PFSK-1 (cell line): ENCODE results near the gene B3GNT8.

ENCODE experiments used
- FOXP2 ChIP-seq: optimal IDR thresholded peaks from 2 replicates; pipeline ENCODE3; 2011; ENCODE audit warnings: borderline replicate concordance, control low read depth, inconsistent platforms; ENCODE audit not compliant: insufficient read depth; ENCODE audit errors: extremely low read length, extremely low read depth
- POLR2AphosphoS5 ChIP-seq: IDR thresholded peaks from 2 replicates; pipeline ENCODE4 v1.6.1; 2012; ENCODE audit warnings: low read depth, mild to moderate bottlenecking, control low read depth, low read length, moderate library complexity
- REST ChIP-seq, 2 experiments: IDR thresholded peaks; 2 replicates each; pipeline versions ENCODE4 v1.6.1 to v1.8.0; 2011 to 2012; ENCODE audit warnings: low read depth in 2 of 2, low read length in 2 of 2, control low read depth in 1 of 2, inconsistent platforms in 1 of 2, mild to moderate bottlenecking in 1 of 2, moderate library complexity in 1 of 2; ENCODE audit not compliant: insufficient read depth in 1 of 2
- SIN3A ChIP-seq: IDR thresholded peaks from 2 replicates; pipeline ENCODE4 v1.6.1; 2012; ENCODE audit warnings: mild to moderate bottlenecking, low read length, moderate library complexity, borderline replicate concordance; ENCODE audit not compliant: insufficient read depth
- TAF1 ChIP-seq: IDR thresholded peaks from 2 replicates; pipeline ENCODE4 v1.6.1; 2012; ENCODE audit warnings: low read length, control low read depth, borderline replicate concordance; ENCODE audit not compliant: insufficient read depth

Gene B3GNT8

GRCh38 chr19:41401483-41401882, 25.7 kb downstream of the B3GNT8 start:
- no peak for TF ChIP-seq TAF1

GRCh38 chr19:41399525-41399924, 27.6 kb downstream of the B3GNT8 start:
- no peak for TF ChIP-seq POLR2AphosphoS5
- TF ChIP-seq TAF1: no peak
- TF ChIP-seq SIN3A: no peak
- no peak for TF ChIP-seq REST (IDR thresholded peaks at IDR 0.05; ENCODE audit: insufficient read depth in 1 of 2, low read depth in 2 of 2, low read length in 2 of 2)
- no peak for TF ChIP-seq FOXP2

GRCh38 chr19:41399091-41399490, 28.1 kb downstream of the B3GNT8 start:
- no peak for TF ChIP-seq REST (IDR thresholded peaks at IDR 0.05; ENCODE audit: insufficient read depth in 1 of 2, low read depth in 2 of 2, low read length in 2 of 2)
- TF ChIP-seq TAF1: no peak
- no peak for TF ChIP-seq SIN3A
- TF ChIP-seq POLR2AphosphoS5: no peak
- no peak for TF ChIP-seq FOXP2

- no peak for TF ChIP-seq REST (IDR thresholded peaks at IDR 0.05; ENCODE audit: insufficient read depth in 1 of 2, low read depth in 2 of 2, low read length in 2 of 2)
Observed at GRCh38 chr19:41398598-41398997, 28.6 kb downstream of the B3GNT8 start.

- no peak for TF ChIP-seq FOXP2
Observed at GRCh38 chr19:41398050-41398418, 29.1 kb downstream of the B3GNT8 start.

GRCh38 chr19:41397086-41398049, 29.8 kb downstream of the B3GNT8 start, which contains the start of the genes BCKDHA and EXOSC5:
Gene BCKDHA (plus strand): TSS chr19:41397818. CDS start chr19:41397828, 10 bp downstream.
Gene EXOSC5 (minus strand): TSS chr19:41397359. CDS start chr19:41397328, 31 bp downstream.
- TF ChIP-seq FOXP2 (peak; percentile 99), POLR2AphosphoS5 (peak; percentile 49; the same call in 1 of the 2 replicates), SIN3A (peak; percentile 98), REST (IDR thresholded peaks at IDR 0.05; ENCODE audit: insufficient read depth in 1 of 2, low read depth in 2 of 2, low read length in 2 of 2) (peak; percentile 14 to 40; a peak in 1 of 4 replicates), TAF1 (peak; percentile 83; the same call in 1 of the 2 replicates)
